H1 (cell line): ENCODE measurements around the gene CCDC33. TPM values are rescaled to one million over a fixed set of nuclear protein-coding genes. Genes with fewer than 3 reads are reported as not detected.

ENCODE experiments used
- CTCF ChIA-PET: fragments of 300-600 bp; sonication (Branson Sonifier 250); formaldehyde crosslinking; loops from one replicate; lab custom pipeline; 2021; ENCODE audit not compliant: partially characterized antibody; lab: Charles Lee
- POLR2A ChIA-PET: fragments of 300-600 bp; sonication (Branson Sonifier 250); formaldehyde crosslinking; loops from one replicate; lab custom pipeline; 2021; ENCODE audit warnings: inconsistent platforms; ENCODE audit not compliant: partially characterized antibody; lab: Charles Lee
- DNase-seq, 2 experiments: peaks; one replicate each; pipeline versions ENCODE4 v3.0.0 to v3.0.0-alpha.2; 2010 to 2022; ENCODE audit warnings: low spot score in 2 of 2, low read depth in 1 of 2, mixed read lengths in 1 of 2
- FAIRE-seq: peaks from 2 replicates; lab custom pipeline; 2011; peaks lifted over from hg19 to GRCh38; lab: Jason Lieb, UNC
- H2AFZ ChIP-seq: 2 replicates; pipeline ENCODE4 v1.8.1; 2012; ENCODE audit warnings: low read length, inconsistent platforms
- H2AK5ac ChIP-seq: 2 replicates; pipeline ENCODE4 v1.6.1; 2013; ENCODE audit warnings: low read depth, low read length
- H2BK120ac ChIP-seq: replicated peaks from 2 replicates; pipeline ENCODE3; 2013; ENCODE audit warnings: low read depth, low read length, inconsistent platforms
- H2BK12ac ChIP-seq: 2 replicates; pipeline ENCODE4 v1.6.1; 2013; ENCODE audit warnings: low read depth, low read length
- H2BK15ac ChIP-seq: 2 replicates; pipeline ENCODE4 v1.6.1; 2013; ENCODE audit warnings: low read length
- H2BK20ac ChIP-seq: 2 replicates; pipeline ENCODE4 v1.6.1; 2013; ENCODE audit warnings: low read length
- H2BK5ac ChIP-seq: 2 replicates; pipeline ENCODE4 v1.6.1; 2013; ENCODE audit warnings: low read depth, low read length
- H3K14ac ChIP-seq: 2 replicates; pipeline ENCODE4 v1.6.1; 2013; ENCODE audit warnings: inconsistent platforms; ENCODE audit not compliant: insufficient read length
- H3K18ac ChIP-seq: 2 replicates; pipeline ENCODE4 v1.6.1; 2013; ENCODE audit warnings: low read length; ENCODE audit errors: extremely low read depth
- H3K23ac ChIP-seq: 2 replicates; pipeline ENCODE4 v1.6.1; 2013; ENCODE audit warnings: inconsistent platforms; ENCODE audit not compliant: insufficient read length
- H3K23me2 ChIP-seq: 2 replicates; pipeline ENCODE4 v1.6.1; 2013; ENCODE audit warnings: low read depth, low read length
- H3K27ac ChIP-seq: 2 replicates; pipeline ENCODE4 v1.6.1; 2011; ENCODE audit warnings: low read depth, low read length, inconsistent platforms
- H3K27me3 ChIP-seq, 4 experiments: replicated peaks in 1 of 4; 1 replicate in 1 of 4; 2 replicates in 3 of 4; pipeline versions ENCODE4 v1.6.1 to v1.8.1; 2011 to 2013; ENCODE audit warnings: low read length in 3 of 4, mild to moderate bottlenecking in 3 of 4, inconsistent platforms in 2 of 4, mixed read lengths in 2 of 4, moderate library complexity in 1 of 4; ENCODE audit not compliant: control insufficient read depth in 3 of 4, insufficient read depth in 3 of 4; ENCODE audit errors: extremely low read depth in 1 of 4
- H3K36me3 ChIP-seq, 4 experiments: 2 replicates each; pipeline versions ENCODE4 v1.6.1 to v1.8.1; 2011 to 2013; ENCODE audit warnings: mild to moderate bottlenecking in 4 of 4, low read length in 3 of 4, moderate library complexity in 2 of 4, control low read depth in 1 of 4, inconsistent platforms in 1 of 4; ENCODE audit not compliant: insufficient read depth in 4 of 4, control insufficient read depth in 2 of 4
- H3K4ac ChIP-seq: replicated peaks from 2 replicates; pipeline ENCODE3; 2013; ENCODE audit warnings: low read length, low read depth, mixed read lengths, inconsistent platforms; ENCODE audit not compliant: insufficient read length
- H3K4me1 ChIP-seq, 4 experiments: replicated peaks in 1 of 4; 1 replicate in 1 of 4; 2 replicates in 3 of 4; pipeline versions ENCODE4 v1.6.1 to v1.8.1; 2011 to 2013; ENCODE audit warnings: low read length in 3 of 4, inconsistent platforms in 2 of 4, mixed read lengths in 1 of 4; ENCODE audit not compliant: insufficient read depth in 4 of 4, control insufficient read depth in 3 of 4
- H3K4me2 ChIP-seq, 2 experiments: 2 replicates each; pipeline versions ENCODE4 v1.6.1 to v1.8.1; 2011 to 2013; ENCODE audit warnings: low read depth in 2 of 2, low read length in 2 of 2, control low read depth in 1 of 2, inconsistent platforms in 1 of 2, mild to moderate bottlenecking in 1 of 2; ENCODE audit not compliant: insufficient read depth in 1 of 2
- H3K4me3 ChIP-seq, 4 experiments: fragments of 200-600, 300-600 bp in 1 of 4; sonication (generic), shearing (Covaris generic), sonication (Bioruptor Twin) in 1 of 4; 2 replicates each; pipeline versions ENCODE4 v1.5.1 to v1.8.1; 2011 to 2016; ENCODE audit warnings: low read length in 4 of 4, low read depth in 3 of 4, control low read depth in 2 of 4, inconsistent platforms in 2 of 4, mild to moderate bottlenecking in 2 of 4, mixed read lengths in 1 of 4, moderate library complexity in 1 of 4; ENCODE audit not compliant: insufficient read depth in 2 of 4; ENCODE audit errors: extremely low read depth in 1 of 4
- H3K56ac ChIP-seq: replicated peaks from 2 replicates; pipeline ENCODE3; 2013; ENCODE audit warnings: low read depth, mild to moderate bottlenecking, mixed read lengths, low read length, inconsistent platforms; ENCODE audit not compliant: insufficient read length
- H3K79me1 ChIP-seq: 2 replicates; pipeline ENCODE4 v1.6.1; 2013; ENCODE audit warnings: low read depth, low read length, control low read depth
- H3K79me2 ChIP-seq, 2 experiments: 2 replicates each; pipeline versions ENCODE4 v1.6.1 to v1.8.1; 2012 to 2013; ENCODE audit warnings: low read length in 2 of 2, mild to moderate bottlenecking in 2 of 2, inconsistent platforms in 1 of 2; ENCODE audit not compliant: insufficient read depth in 2 of 2, control insufficient read depth in 1 of 2
- H3K9ac ChIP-seq, 4 experiments: replicated peaks in 1 of 4; 1 replicate in 1 of 4; 2 replicates in 3 of 4; pipeline versions ENCODE4 v1.6.1 to v1.8.1; 2011 to 2013; ENCODE audit warnings: low read depth in 3 of 4, low read length in 3 of 4, control low read depth in 2 of 4, mild to moderate bottlenecking in 2 of 4, moderate library complexity in 2 of 4, inconsistent platforms in 1 of 4; ENCODE audit errors: extremely low read depth in 1 of 4
- H3K9me3 ChIP-seq, 2 experiments: 2 replicates each; pipeline versions ENCODE4 v1.6.1 to v1.8.1; 2012 to 2013; ENCODE audit warnings: mild to moderate bottlenecking in 2 of 2, moderate library complexity in 2 of 2, control low read depth in 1 of 2, inconsistent platforms in 1 of 2, low read depth in 1 of 2, low read length in 1 of 2, mixed read lengths in 1 of 2; ENCODE audit not compliant: insufficient read depth in 2 of 2
- H4K20me1 ChIP-seq, 2 experiments: replicated peaks in 1 of 2; 2 replicates each; pipeline versions ENCODE3 to v1.8.1; 2011 to 2013; ENCODE audit warnings: inconsistent platforms in 2 of 2, low read length in 2 of 2, mild to moderate bottlenecking in 1 of 2; ENCODE audit not compliant: insufficient read depth in 2 of 2, control insufficient read depth in 1 of 2
- H4K5ac ChIP-seq: 2 replicates; pipeline ENCODE4 v1.6.1; 2013; ENCODE audit warnings: low read length, low read depth, mixed read lengths, inconsistent platforms; ENCODE audit not compliant: insufficient read length
- H4K8ac ChIP-seq: 2 replicates; pipeline ENCODE4 v1.8.0; 2013; ENCODE audit warnings: mild to moderate bottlenecking, moderate library complexity, low read length, inconsistent platforms; ENCODE audit not compliant: insufficient read depth; ENCODE audit errors: extremely low read depth
- H4K91ac ChIP-seq: replicated peaks from 2 replicates; pipeline ENCODE3; 2013; ENCODE audit warnings: low read length, mixed read lengths, inconsistent platforms; ENCODE audit not compliant: insufficient read length
- BCL11A ChIP-seq, 2 experiments: IDR thresholded peaks; one replicate each; pipeline ENCODE4 v1.6.1; 2011; ENCODE audit warnings: low read depth in 2 of 2, low read length in 2 of 2, mild to moderate bottlenecking in 2 of 2
- CBX5 ChIP-seq: fragments of 300-800, 300-1000 bp; sonication (generic); IDR thresholded peaks from 2 replicates; pipeline ENCODE4 v1.7.1; 2016; ENCODE audit warnings: antibody characterized with exemption, low read length, low read depth
- CHD2 ChIP-seq: IDR thresholded peaks from 2 replicates; pipeline ENCODE4 v1.6.1; 2012; ENCODE audit warnings: low read length, improper control_type of control experiment
- EGR1 ChIP-seq: IDR thresholded peaks from 2 replicates; pipeline ENCODE4 v1.6.1; 2011; ENCODE audit warnings: low read depth, low read length, borderline replicate concordance
- EZH2 ChIP-seq: fragments of 200-600 bp; sonication (generic); IDR thresholded peaks from 2 replicates; pipeline ENCODE4 v1.7.1; 2012; ENCODE audit warnings: low read depth, mild to moderate bottlenecking, moderate library complexity, low read length, inconsistent platforms; ENCODE audit not compliant: severe bottlenecking
- HDAC6 ChIP-seq: IDR thresholded peaks from one replicate; pipeline ENCODE4 v1.7.1; 2012; ENCODE audit warnings: low read depth, mild to moderate bottlenecking, inconsistent platforms, low read length, moderate library complexity
- JUN ChIP-seq: IDR thresholded peaks from 2 replicates; pipeline ENCODE4 v1.6.1; 2011; ENCODE audit warnings: low read depth, mild to moderate bottlenecking, improper control_type of control experiment, low read length
- KDM4A ChIP-seq: IDR thresholded peaks from one replicate; pipeline ENCODE4 v1.7.1; 2012; ENCODE audit warnings: low read depth, mild to moderate bottlenecking, moderate library complexity, low read length, inconsistent platforms; ENCODE audit not compliant: severe bottlenecking
- POLR2A ChIP-seq, 2 experiments: IDR thresholded peaks; 1 replicate in 1 of 2; 2 replicates in 1 of 2; pipeline ENCODE4 v1.6.1; 2011; ENCODE audit warnings: low read depth in 2 of 2, low read length in 2 of 2, mild to moderate bottlenecking in 2 of 2; ENCODE audit errors: control extremely low read depth in 1 of 2
- RBBP5 ChIP-seq: IDR thresholded peaks from 2 replicates; pipeline ENCODE4 v1.7.1; 2012; ENCODE audit warnings: low read depth, mild to moderate bottlenecking, inconsistent platforms, low read length, moderate library complexity, borderline replicate concordance
- SIRT6 ChIP-seq: IDR thresholded peaks from one replicate; pipeline ENCODE4 v1.7.1; 2012; ENCODE audit warnings: low read length, inconsistent platforms
- SP1 ChIP-seq: IDR thresholded peaks from 2 replicates; pipeline ENCODE4 v1.6.1; 2011; ENCODE audit warnings: low read depth, low read length
- SRF ChIP-seq: IDR thresholded peaks from 2 replicates; pipeline ENCODE4 v1.6.1; 2011; ENCODE audit warnings: mild to moderate bottlenecking, low read depth, low read length, moderate library complexity
- TAF7 ChIP-seq: optimal IDR thresholded peaks from 2 replicates; pipeline ENCODE3; 2011; ENCODE audit warnings: low read depth, mild to moderate bottlenecking, inconsistent platforms, low read length, moderate library complexity, borderline replicate concordance
- TEAD4 ChIP-seq: IDR thresholded peaks from 2 replicates; pipeline ENCODE4 v1.6.1; 2012; ENCODE audit warnings: low read depth, low read length, inconsistent platforms, mixed read lengths
- YY1 ChIP-seq: IDR thresholded peaks from 2 replicates; pipeline ENCODE4 v1.6.1; 2011; ENCODE audit warnings: low read depth, mild to moderate bottlenecking, low read length
- WGBS, 2 experiments: shearing (Covaris generic) in 1 of 2; methylation state at CpG; one replicate each; pipeline versions ENCODE4 v1.1.6 to v1.1.7; 2013 to 2015; ENCODE audit warnings: low lambda C conversion rate in 2 of 2, mixed read lengths in 2 of 2, inconsistent platforms in 1 of 2, low coverage in 1 of 2, missing lambda C conversion rate in 1 of 2; ENCODE audit not compliant: insufficient replicate concordance in 2 of 2, insufficient coverage in 1 of 2, insufficient read length in 1 of 2; ENCODE audit errors: extremely low coverage in 1 of 2, missing lambda C conversion rate in 1 of 2; 5-methylcytosine and 5-hydroxymethylcytosine counted together
- polyA plus RNA-seq, 7 experiments: library from polyadenylated mRNA; depleted of rRNA in 3 of 7; stranded (reverse) in 5 of 7; unstranded in 2 of 7; fragments of >200 nt in 5 of 7; fragments of 200-250 nt in 2 of 7; gene quantifications; 1 replicate in 5 of 7; 2 replicates in 1 of 7; 4 replicates in 1 of 7; pipeline versions ENCODE4 v1.2.1 to v1.2.3, GENCODE V29; 2011 to 2013; ENCODE audit warnings: missing spikeins in 2 of 7, mixed read lengths in 2 of 7
- total RNA-seq: library from RNA; stranded (reverse); fragmentation: NEBNext Ultra II Directional; extraction: Animal tissue kit (Norgen Biotek cat#: 25700); gene quantifications from 2 replicates; pipeline ENCODE4 v1.2.1, GENCODE V29; 2021

CCDC33 gene
- total and polyA plus RNA-seq, 2 of the 8 experiments (the other 6 are each of a cell fraction or from before 2014, with no cell fraction given): 2.0 to 2.7 TPM

DNA sequence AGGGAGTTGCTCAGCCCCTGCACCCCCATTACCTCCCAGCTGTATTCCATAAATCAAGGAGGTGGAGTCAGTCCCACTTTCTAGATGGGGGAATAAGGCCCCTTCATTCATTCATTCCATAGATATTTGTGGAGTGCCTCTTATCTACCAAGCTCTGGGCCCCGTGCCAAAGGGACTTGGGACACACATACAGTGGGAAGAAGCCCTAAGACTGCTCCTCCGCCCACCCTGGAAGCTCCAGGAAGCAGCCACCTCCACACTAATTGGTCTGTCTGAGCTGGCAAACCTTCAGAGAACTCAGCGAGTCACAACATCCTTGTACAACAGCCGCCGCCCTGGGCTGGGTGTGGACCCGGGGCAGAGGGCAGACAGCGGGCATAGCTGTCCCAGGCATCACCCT, 40.0 kb upstream of the CCDC33 start:
- Histone ChIP-seq H3K4me1 (peaks cover 0 to 12% (median 6%) of the 10 kb centered on the region in 4 experiments; a peak in 6 of 7 replicates), H3K27ac (no peak overlapping the region), H3K23ac (no peak overlapping the region), H3K9ac (no peak overlapping the region), H2BK120ac (no peak overlapping the region), H2AFZ (no peak overlapping the region), H3K79me2 (0 out of 4 replicates have a peak, but pooled peaks cover 0 to 4% of the 10 kb centered on the region in 2 experiments), H2BK12ac (no peak overlapping the region), H2AK5ac (no peak overlapping the region), H3K23me2 (0 out of 2 replicates have a peak, but pooled peaks cover 2% of the 10 kb centered on the region), H3K4ac (no peak overlapping the region), H3K56ac (no peak overlapping the region), H3K27me3 (no peaks in the 10 kb centered on the region), H2BK5ac (no peak overlapping the region), H4K8ac (no peak overlapping the region), H3K9me3 (no peaks in the 10 kb centered on the region), H2BK15ac (no peak overlapping the region), H3K14ac (no peak overlapping the region), H3K18ac (no peak overlapping the region), H3K79me1 (no peaks in the 10 kb centered on the region; the same call in 1 of the 2 replicates), H3K36me3 (no peaks in the 10 kb centered on the region), H3K4me2 (no peak overlapping the region), H4K91ac (no peak overlapping the region), H2BK20ac (no peak overlapping the region), H4K5ac (no peak overlapping the region), H3K4me3 (no peak overlapping the region), H4K20me1 (no peaks in the 10 kb centered on the region)
- no peak for TF ChIP-seq POLR2A (IDR thresholded peaks at IDR 0.05; ENCODE audit: control extremely low read depth in 1 of 2, low read depth in 2 of 2, low read length in 2 of 2)
- TF ChIP-seq EZH2: no peak
- TF ChIP-seq TEAD4: no peak
- TF ChIP-seq BCL11A (IDR thresholded peaks at IDR 0.05; ENCODE audit: low read depth in 2 of 2, low read length in 2 of 2): no peak
- no peak for TF ChIP-seq JUN
- TF ChIP-seq CBX5: no peak
- TF ChIP-seq RBBP5: no peak
- TF ChIP-seq YY1: no peak
- no peak for TF ChIP-seq SIRT6
- TF ChIP-seq KDM4A: no peak
- TF ChIP-seq SRF: no peak
- TF ChIP-seq CHD2: no peak
- TF ChIP-seq SP1: no peak
- no peak for TF ChIP-seq HDAC6
- no peak for TF ChIP-seq EGR1
- TF ChIP-seq TAF7: no peak
- WGBS, 2 experiments: 91% methylated on average over 7 of the region's 7 CpGs; no CpG with 5 or more reads in 1 of the 2 experiments
- CTCF ChIA-PET: interaction anchor here (0.7 to 6.1 kb wide), 11 partner anchors 9 to 222 kb away, joined by 3 to 38 read pairs (median 5); no protein-coding TSS in a partner anchor
- POLR2A ChIA-PET: interaction anchor here (1.2 to 2.5 kb wide), 2 partner anchors 12 to 14 kb away, joined by 3 to 7 read pairs; no protein-coding TSS in a partner anchor
- DNase-seq: no peak
- FAIRE-seq: no peak
